MM.1S (cell line): ENCODE results near the gene LSM7.

Experiments
- DNase-seq: peaks from one replicate; pipeline ENCODE4 v3.0.0-alpha.2; 2015
- H2AFZ ChIP-seq: fragments of 300-600 bp; sonication (generic); 2 replicates; pipeline ENCODE4 v1.6.0; 2016; ENCODE audit warnings: antibody characterized with exemption, low read length
- H3F3A ChIP-seq: fragments of 300-600 bp; sonication (generic); 2 replicates; pipeline ENCODE4 v1.6.1; 2016; ENCODE audit warnings: mild to moderate bottlenecking, antibody characterized with exemption, low read length, moderate library complexity, mixed read lengths; ENCODE audit not compliant: insufficient read depth
- H3K27ac ChIP-seq: fragments of 300-600 bp; sonication (generic); 2 replicates; pipeline ENCODE4 v1.5.1; 2016; ENCODE audit warnings: mild to moderate bottlenecking, low read length
- H3K27me3 ChIP-seq: fragments of 300-600 bp; sonication (generic); replicated peaks from 2 replicates; pipeline ENCODE4 v1.6.0; 2016; ENCODE audit warnings: low read length; ENCODE audit not compliant: insufficient read depth
- H3K36me3 ChIP-seq: fragments of 300-600 bp; sonication (generic); replicated peaks from 2 replicates; pipeline ENCODE4 v1.6.1; 2016; ENCODE audit warnings: mild to moderate bottlenecking, low read length, mixed read lengths; ENCODE audit not compliant: insufficient read depth
- H3K4me1 ChIP-seq: fragments of 300-600 bp; sonication (generic); 2 replicates; pipeline ENCODE4 v1.6.1; 2016; ENCODE audit warnings: low read length, mixed read lengths
- H3K4me2 ChIP-seq: fragments of 300-600 bp; sonication (generic); 2 replicates; pipeline ENCODE4 v1.6.0; 2016; ENCODE audit warnings: low read depth, low read length
- H3K4me3 ChIP-seq: fragments of 300-600 bp; sonication (generic); 2 replicates; pipeline ENCODE4 v1.5.1; 2016; ENCODE audit warnings: low read length, mixed read lengths
- H3K79me2 ChIP-seq: fragments of 300-600 bp; sonication (generic); 2 replicates; pipeline ENCODE4 v1.6.1; 2016; ENCODE audit warnings: mixed run types, low read length, mixed read lengths
- H3K9ac ChIP-seq: fragments of 300-600 bp; sonication (generic); 2 replicates; pipeline ENCODE4 v1.6.1; 2016; ENCODE audit warnings: low read length, mixed read lengths
- H3K9me2 ChIP-seq: fragments of 300-600 bp; sonication (generic); replicated peaks from 2 replicates; pipeline ENCODE4 v1.6.1; 2016; ENCODE audit warnings: mild to moderate bottlenecking, low read length, mixed read lengths; ENCODE audit not compliant: insufficient read depth
- H3K9me3 ChIP-seq: fragments of 300-600 bp; sonication (generic); replicated peaks from 2 replicates; pipeline ENCODE4 v1.6.1; 2016; ENCODE audit warnings: mild to moderate bottlenecking, low read length, mixed read lengths; ENCODE audit not compliant: insufficient read depth
- H4K20me1 ChIP-seq: fragments of 300-600 bp; sonication (generic); 2 replicates; pipeline ENCODE4 v1.6.1; 2016; ENCODE audit warnings: mild to moderate bottlenecking, low read length, moderate library complexity, mixed read lengths; ENCODE audit not compliant: insufficient read depth
- EZH2 ChIP-seq: fragments of 300-600 bp; sonication (generic); optimal IDR thresholded peaks from 2 replicates; pipeline ENCODE3; 2017; ENCODE audit warnings: low read depth, mild to moderate bottlenecking, antibody characterized with exemption, low read length, mixed read lengths
- EZH2phosphoT487 ChIP-seq: fragments of 300-600 bp; sonication (generic); IDR thresholded peaks from 2 replicates; pipeline ENCODE4 v1.6.1; 2018; ENCODE audit warnings: antibody characterized with exemption, low read length
- TF ChIP-seq, protein P1 (sequence below): fragments of 300-600 bp; sonication (generic); IDR thresholded peaks from 2 replicates; pipeline ENCODE4 v1.5.1; 2016; ENCODE audit warnings: antibody characterized with exemption, low read length, mixed read lengths

The LSM7 gene

GRCh38 chr19:2328401-2329148, at the start of gene LSM7, which contains the start of gene SPPL2B:
TSS of gene LSM7 (minus strand) at chr19:2328586. CDS start at chr19:2328566, 20 bp downstream.
TSS of gene SPPL2B (plus strand) at chr19:2328684. CDS start at chr19:2328710, 26 bp downstream.
- no peaks in the 10 kb centered on the region for H3K36me3 ChIP-seq
- peak within 1 kb of the TSS; percentile 95 for H3K4me3 ChIP-seq
- no peaks in the 10 kb centered on the region for H3K27me3 ChIP-seq
- no peak for TF ChIP-seq EZH2phosphoT487
- TF ChIP-seq, protein P1, sequence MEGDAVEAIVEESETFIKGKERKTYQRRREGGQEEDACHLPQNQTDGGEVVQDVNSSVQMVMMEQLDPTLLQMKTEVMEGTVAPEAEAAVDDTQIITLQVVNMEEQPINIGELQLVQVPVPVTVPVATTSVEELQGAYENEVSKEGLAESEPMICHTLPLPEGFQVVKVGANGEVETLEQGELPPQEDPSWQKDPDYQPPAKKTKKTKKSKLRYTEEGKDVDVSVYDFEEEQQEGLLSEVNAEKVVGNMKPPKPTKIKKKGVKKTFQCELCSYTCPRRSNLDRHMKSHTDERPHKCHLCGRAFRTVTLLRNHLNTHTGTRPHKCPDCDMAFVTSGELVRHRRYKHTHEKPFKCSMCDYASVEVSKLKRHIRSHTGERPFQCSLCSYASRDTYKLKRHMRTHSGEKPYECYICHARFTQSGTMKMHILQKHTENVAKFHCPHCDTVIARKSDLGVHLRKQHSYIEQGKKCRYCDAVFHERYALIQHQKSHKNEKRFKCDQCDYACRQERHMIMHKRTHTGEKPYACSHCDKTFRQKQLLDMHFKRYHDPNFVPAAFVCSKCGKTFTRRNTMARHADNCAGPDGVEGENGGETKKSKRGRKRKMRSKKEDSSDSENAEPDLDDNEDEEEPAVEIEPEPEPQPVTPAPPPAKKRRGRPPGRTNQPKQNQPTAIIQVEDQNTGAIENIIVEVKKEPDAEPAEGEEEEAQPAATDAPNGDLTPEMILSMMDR, result no peak
- peak within 1 kb of the TSS; percentile 83 for H3K4me2 ChIP-seq
- H3K9me2 ChIP-seq, result no peaks in the 10 kb centered on the region
- H2AFZ ChIP-seq, result peak within 1 kb of the TSS; percentile 52
- DNase-seq, result peak; percentile 96
- H3K9me3 ChIP-seq, result no peaks in the 10 kb centered on the region
- peak within 1 kb of the TSS; percentile 53; the same call in 1 of the 2 replicates for H3K27ac ChIP-seq
- peaks cover 93% of the 10 kb centered on the region for H3K79me2 ChIP-seq
- H3K4me1 ChIP-seq, result peaks cover 37% of the 10 kb centered on the region
- peaks cover 24% of the 10 kb centered on the region for H3F3A ChIP-seq
- peak within 1 kb of the TSS; percentile 97 for H3K9ac ChIP-seq
- H4K20me1 ChIP-seq, result no peaks in the 10 kb centered on the region

DNA sequence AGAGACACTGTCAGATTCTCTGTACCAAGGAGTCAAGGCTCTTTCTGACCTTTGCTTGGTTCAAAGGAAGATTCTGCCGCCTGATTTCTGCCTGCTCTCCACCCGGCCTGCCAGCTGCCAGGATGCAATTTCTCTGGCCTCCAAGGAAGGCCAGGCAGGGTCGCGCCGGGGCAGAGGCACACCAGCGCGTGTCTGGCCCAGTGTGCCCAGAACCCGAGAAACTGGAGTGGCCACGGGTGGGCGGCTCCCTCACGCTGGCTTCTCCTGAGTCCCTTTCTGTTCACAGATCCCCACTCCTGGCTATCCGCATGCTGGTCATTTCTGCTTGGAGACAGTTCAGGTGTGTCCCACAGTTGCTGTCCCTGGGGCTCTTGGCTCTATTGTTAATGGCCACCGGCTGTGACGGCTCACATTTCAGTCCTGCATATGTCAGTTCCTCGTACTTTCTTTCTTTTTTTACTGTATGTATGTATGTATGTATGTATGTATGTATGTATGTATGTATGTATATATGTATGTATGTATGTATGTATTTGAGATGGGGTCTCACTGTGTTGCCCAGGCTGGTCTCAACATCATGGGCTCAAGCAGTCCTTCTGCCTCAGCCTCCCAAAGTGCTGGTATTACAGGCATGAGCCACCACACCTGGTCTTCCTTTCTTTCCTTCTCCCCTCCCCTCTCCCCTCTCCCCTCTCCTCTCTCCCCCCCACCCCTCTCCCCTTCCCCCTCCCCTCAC, 48.6 kb upstream of the LSM7 start:
- TF ChIP-seq, protein P1, result no peak
- TF ChIP-seq EZH2 (no peak), EZH2phosphoT487 (no peak)
- H3K4me2 ChIP-seq, result no peak overlapping the region
- peaks cover 37% of the 10 kb centered on the region for H3K27me3 ChIP-seq
- H3K4me1 ChIP-seq, result no peaks in the 10 kb centered on the region
- no peaks in the 10 kb centered on the region for H3K36me3 ChIP-seq
- H3K9me3 ChIP-seq, result no peaks in the 10 kb centered on the region; the same call in 1 of the 2 replicates
- H3K27ac ChIP-seq, result no peak overlapping the region
- no peaks in the 10 kb centered on the region for H3F3A ChIP-seq
- H3K9me2 ChIP-seq, result no peaks in the 10 kb centered on the region
- H4K20me1 ChIP-seq, result no peaks in the 10 kb centered on the region
- H3K9ac ChIP-seq, result no peak overlapping the region
- H3K4me3 ChIP-seq, result no peak overlapping the region
- no peak for DNase-seq
- H2AFZ ChIP-seq, result no peak overlapping the region
- no peaks in the 10 kb centered on the region for H3K79me2 ChIP-seq

DNA sequence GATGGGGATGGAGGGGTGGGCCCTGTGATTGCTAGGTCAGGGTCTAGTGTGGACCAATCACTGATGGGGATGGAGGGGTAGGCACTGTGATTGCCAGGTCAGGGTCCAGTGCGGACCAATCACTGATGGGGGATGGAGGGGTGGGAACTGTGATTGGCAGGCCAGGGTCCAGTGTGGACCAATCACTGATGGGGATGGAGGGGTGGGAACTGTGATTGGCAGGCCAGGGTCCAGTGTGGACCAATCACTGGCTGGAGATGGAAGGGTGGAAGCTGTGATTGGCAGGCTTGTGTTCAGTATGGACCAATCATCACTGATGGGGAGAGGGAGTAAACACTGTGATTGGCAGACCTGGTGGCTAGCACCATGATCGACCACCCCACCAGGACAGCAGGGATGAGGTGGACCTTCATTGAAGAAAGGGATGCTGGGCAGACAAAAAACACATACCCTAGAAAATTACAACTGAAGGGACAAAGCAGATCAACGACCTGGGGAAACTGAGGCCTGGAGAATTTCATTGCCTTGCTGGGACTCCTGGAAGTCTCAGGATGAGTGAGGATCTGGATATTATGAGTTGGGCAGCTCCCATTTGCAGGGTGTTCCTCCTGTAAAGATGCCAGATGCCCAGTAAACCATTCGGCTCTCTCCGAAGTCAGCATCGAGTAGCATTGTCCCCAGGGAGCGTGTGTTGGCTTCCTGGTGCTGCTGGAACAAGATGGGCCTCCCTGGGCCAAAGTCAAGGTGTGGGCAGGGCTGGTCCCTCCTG, 47.2 kb upstream of the LSM7 start:
- no peaks in the 10 kb centered on the region; the same call in 1 of the 2 replicates for H3K9me3 ChIP-seq
- no peak for DNase-seq
- no peak overlapping the region for H2AFZ ChIP-seq
- no peak overlapping the region for H3K27ac ChIP-seq
- H3F3A ChIP-seq, result no peaks in the 10 kb centered on the region
- no peaks in the 10 kb centered on the region for H3K36me3 ChIP-seq
- H3K9ac ChIP-seq, result no peak overlapping the region
- no peaks in the 10 kb centered on the region for H3K9me2 ChIP-seq
- H3K4me3 ChIP-seq, result no peak overlapping the region
- no peaks in the 10 kb centered on the region for H3K79me2 ChIP-seq
- H3K27me3 ChIP-seq, result peaks cover 43% of the 10 kb centered on the region
- no peaks in the 10 kb centered on the region for H3K4me1 ChIP-seq
- TF ChIP-seq EZH2 (no peak), EZH2phosphoT487 (no peak)
- TF ChIP-seq, protein P1, result no peak
- H3K4me2 ChIP-seq, result no peak overlapping the region
- H4K20me1 ChIP-seq, result no peaks in the 10 kb centered on the region
